ENCODE measurements around the gene GPR173.

GRCh38 chrX:53028678-53029077 lies 19.9 kb upstream of the GPR173 start:
- TF ChIP-seq HOMEZ (CRISPR knock-in tag; IDR thresholded peaks at IDR 0.05), result no peak
- TF ChIP-seq FOSL1 (tag; conservative IDR thresholded peaks at IDR 0.05), result no peak
- TF ChIP-seq CTCF (IDR thresholded peaks at IDR 0.05 in 2 of 3, conservative IDR thresholded peaks at IDR 0.05 in 1 of 3; ENCODE audit: insufficient read depth in 2 of 3, low read depth in 1 of 3, low read length in 3 of 3), result no peak
- TF ChIP-seq SETDB1 (IDR thresholded peaks at IDR 0.05; ENCODE audit: low read length), result no peak
- no peak for TF ChIP-seq HDAC3 (IDR thresholded peaks at IDR 0.05; ENCODE audit: borderline replicate concordance, partially characterized antibody)
- no peak for TF ChIP-seq EZH2 (IDR thresholded peaks at IDR 0.05; ENCODE audit: borderline replicate concordance, low read depth, low read length)
- no peak for TF ChIP-seq TEAD1 (CRISPR knock-in tag; IDR thresholded peaks at IDR 0.05)
- TF ChIP-seq HNRNPH1 (optimal IDR thresholded peaks at IDR 0.05; ENCODE audit: low read depth, low read length), result no peak
- TF ChIP-seq CEBPB (tag; IDR thresholded peaks at IDR 0.05), result no peak

All from K562 (cell line).